Neural cell (in vitro differentiated cells): ENCODE measurements around the gene TRPM2.

ENCODE experiments used
- CTCF ChIP-seq: fragments of 450-650 bp; IDR thresholded peaks from 2 replicates; pipeline ENCODE4 v1.5.1; 2014; ENCODE audit warnings: antibody characterized with exemption, mild to moderate bottlenecking, moderate library complexity; ENCODE audit not compliant: poor library complexity, severe bottlenecking
- EP300 ChIP-seq: fragments of 450-650 bp; conservative IDR thresholded peaks from 2 replicates; pipeline ENCODE4 v1.6.1; 2014; ENCODE audit warnings: antibody characterized with exemption, mild to moderate bottlenecking, moderate library complexity; ENCODE audit not compliant: poor library complexity, severe bottlenecking
- EZH2 ChIP-seq: fragments of 200-600, 300-800 bp; shearing (Covaris generic), sonication (generic); IDR thresholded peaks from 2 replicates; pipeline ENCODE4 v1.6.1; 2014; ENCODE audit warnings: antibody characterized with exemption, low read length, borderline replicate concordance, mild to moderate bottlenecking; ENCODE audit not compliant: insufficient read depth, poor library complexity, severe bottlenecking
- MXI1 ChIP-seq: fragments of 450-650 bp; conservative IDR thresholded peaks from 2 replicates; pipeline ENCODE4 v1.6.1; 2014; ENCODE audit warnings: antibody characterized with exemption, mild to moderate bottlenecking; ENCODE audit not compliant: poor library complexity, severe bottlenecking
- POLR2AphosphoS5 ChIP-seq: IDR thresholded peaks from 2 replicates; pipeline ENCODE4 v1.6.1; 2012
- SMC3 ChIP-seq: fragments of 450-650 bp; conservative IDR thresholded peaks from 2 replicates; pipeline ENCODE4 v1.6.1; 2014; ENCODE audit warnings: antibody characterized with exemption, mild to moderate bottlenecking, moderate library complexity; ENCODE audit not compliant: poor library complexity
- TAF1 ChIP-seq: IDR thresholded peaks from 2 replicates; pipeline ENCODE4 v1.6.1; 2012; ENCODE audit warnings: low read depth

GRCh38 chr21:44434936-44435635, 81.7 kb downstream of the TRPM2 start:
- no peak for TF ChIP-seq EZH2
- no peak for TF ChIP-seq POLR2AphosphoS5
- TF ChIP-seq CTCF = no peak
- TF ChIP-seq SMC3 = no peak
- TF ChIP-seq EP300 = no peak
- TF ChIP-seq TAF1 = no peak
- TF ChIP-seq MXI1 = no peak
